Prostate gland (tissue), 2 donors: ENCODE data around the gene EPS8L3.

ENCODE experiments used
- POLR2AphosphoS5 ChIP-seq: sonication (generic); formaldehyde crosslinking; IDR thresholded peaks from one replicate; pipeline ENCODE4 v1.6.1; 2017; ENCODE audit warnings: antibody characterized with exemption
- TF ChIP-seq, protein P1 (sequence below), 4 experiments: fragments of 200-600 bp in 2 of 4; fragments of 450-650 bp in 2 of 4; sonication (generic) in 2 of 4; IDR thresholded peaks; 1 replicate in 3 of 4; 2 replicates in 1 of 4; pipeline ENCODE4 v1.5.1; 2016 to 2019; ENCODE audit warnings: antibody characterized with exemption in 4 of 4, mild to moderate bottlenecking in 2 of 4, moderate library complexity in 2 of 4

DNA sequence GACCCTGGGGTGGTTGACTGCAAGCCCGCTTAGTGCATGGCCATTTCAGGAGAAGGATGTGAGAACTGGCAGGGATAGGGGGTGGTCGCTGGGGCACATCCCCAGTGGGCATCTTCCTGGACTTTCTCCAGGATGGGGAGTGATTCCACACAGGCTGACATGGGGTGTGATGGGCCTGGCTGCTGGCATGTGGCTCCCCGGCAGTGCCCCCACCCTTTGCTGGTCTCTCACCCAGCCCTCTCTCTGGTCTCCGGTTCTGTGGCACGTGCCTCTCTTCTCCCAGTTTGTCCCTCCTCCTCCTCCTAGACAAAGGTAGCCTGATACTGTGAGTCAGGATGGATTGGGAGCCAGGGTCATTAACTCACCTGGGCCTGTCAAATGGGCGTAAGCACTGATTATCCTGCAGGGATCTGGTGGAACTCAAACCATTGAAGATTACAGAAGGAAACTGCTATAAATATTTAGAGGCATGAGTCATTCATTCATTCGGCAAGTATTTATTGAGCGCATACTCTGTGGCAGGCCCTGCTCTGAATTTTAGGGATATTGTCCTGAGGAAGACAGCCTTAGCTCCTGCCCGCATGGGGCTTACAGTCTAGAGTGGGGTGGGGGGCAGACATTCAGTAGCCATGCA lies 23.6 kb upstream of the EPS8L3 start:
- no peak for TF ChIP-seq POLR2AphosphoS5
- TF ChIP-seq, protein P1, sequence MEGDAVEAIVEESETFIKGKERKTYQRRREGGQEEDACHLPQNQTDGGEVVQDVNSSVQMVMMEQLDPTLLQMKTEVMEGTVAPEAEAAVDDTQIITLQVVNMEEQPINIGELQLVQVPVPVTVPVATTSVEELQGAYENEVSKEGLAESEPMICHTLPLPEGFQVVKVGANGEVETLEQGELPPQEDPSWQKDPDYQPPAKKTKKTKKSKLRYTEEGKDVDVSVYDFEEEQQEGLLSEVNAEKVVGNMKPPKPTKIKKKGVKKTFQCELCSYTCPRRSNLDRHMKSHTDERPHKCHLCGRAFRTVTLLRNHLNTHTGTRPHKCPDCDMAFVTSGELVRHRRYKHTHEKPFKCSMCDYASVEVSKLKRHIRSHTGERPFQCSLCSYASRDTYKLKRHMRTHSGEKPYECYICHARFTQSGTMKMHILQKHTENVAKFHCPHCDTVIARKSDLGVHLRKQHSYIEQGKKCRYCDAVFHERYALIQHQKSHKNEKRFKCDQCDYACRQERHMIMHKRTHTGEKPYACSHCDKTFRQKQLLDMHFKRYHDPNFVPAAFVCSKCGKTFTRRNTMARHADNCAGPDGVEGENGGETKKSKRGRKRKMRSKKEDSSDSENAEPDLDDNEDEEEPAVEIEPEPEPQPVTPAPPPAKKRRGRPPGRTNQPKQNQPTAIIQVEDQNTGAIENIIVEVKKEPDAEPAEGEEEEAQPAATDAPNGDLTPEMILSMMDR (IDR thresholded peaks at IDR 0.05): no peak
